ENCODE data around the gene TXNRD1. TPM values are rescaled to one million over a fixed set of nuclear protein-coding genes. Genes with fewer than 3 reads are reported as not detected.
"Not testable (repeated sequence)": the region's sequence is repeated elsewhere in the genome, so short reads cannot be mapped to it uniquely, and the experiment has no call there.

The TXNRD1 gene
- total RNA-seq, 1 experiment from 2014 or later: 259 TPM

DNA sequence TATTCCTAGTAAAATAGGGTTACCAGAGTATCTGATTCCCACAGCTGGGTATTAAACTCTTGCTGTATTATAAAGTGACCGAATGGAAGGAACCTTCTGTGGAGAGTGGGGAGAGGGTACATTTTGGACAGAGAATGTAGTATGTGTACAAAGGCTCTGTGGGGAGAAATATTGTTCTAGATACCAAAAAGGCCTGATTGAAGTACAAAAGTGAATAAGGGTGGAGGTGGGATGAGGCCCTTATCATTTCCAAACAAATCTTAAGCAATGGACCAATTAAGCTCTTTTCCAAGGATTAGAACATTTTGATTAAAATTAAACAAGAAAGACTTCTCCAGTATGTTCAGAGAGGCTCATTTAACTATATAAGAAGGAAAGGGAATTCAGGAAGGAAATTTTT is 108.3 kb downstream of the TXNRD1 start:
- DNase-seq (ENCODE audit: low spot score): no peak

DNA sequence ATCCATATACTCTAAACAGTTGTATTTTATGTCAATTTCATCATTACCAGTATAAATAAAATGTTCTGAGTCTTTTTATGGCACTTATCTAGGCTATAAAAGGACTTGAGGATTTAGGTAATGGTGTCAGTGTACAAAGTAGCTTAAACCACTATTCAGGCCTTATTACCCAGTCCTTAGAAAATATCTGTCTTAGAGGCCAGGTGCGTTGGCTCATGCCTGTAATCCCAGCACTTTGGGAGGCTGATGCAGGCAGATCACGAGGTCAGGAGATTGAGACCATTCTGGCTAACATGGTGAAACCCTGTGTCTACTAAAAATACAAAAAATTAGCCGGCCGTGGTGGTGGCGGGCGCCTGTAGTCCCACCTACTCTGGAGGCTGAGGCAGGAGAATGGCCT is 112.7 kb downstream of the TXNRD1 start:
- DNase-seq (ENCODE audit: low spot score): not testable (repeated sequence)

DNA sequence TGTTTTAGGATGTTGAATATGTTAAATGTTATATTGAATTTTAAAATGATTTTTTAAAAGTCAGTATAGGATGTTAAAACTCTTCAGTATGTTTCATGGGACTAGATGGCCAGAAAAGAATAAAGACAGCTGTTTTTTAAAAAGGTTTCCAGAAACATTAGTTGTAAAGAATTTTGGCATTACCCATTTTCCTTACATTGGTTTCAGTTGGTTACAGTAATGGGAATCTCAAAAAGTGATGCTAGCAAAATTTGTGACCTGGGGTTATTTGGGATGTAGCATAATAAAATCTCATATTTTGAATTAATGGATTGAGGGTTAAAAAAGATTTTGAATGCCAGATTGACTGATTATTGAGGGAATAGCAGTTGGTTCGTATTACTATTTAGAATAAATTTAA is 113.2 kb downstream of the TXNRD1 start:
- no peak for DNase-seq (ENCODE audit: low spot score)

DNA sequence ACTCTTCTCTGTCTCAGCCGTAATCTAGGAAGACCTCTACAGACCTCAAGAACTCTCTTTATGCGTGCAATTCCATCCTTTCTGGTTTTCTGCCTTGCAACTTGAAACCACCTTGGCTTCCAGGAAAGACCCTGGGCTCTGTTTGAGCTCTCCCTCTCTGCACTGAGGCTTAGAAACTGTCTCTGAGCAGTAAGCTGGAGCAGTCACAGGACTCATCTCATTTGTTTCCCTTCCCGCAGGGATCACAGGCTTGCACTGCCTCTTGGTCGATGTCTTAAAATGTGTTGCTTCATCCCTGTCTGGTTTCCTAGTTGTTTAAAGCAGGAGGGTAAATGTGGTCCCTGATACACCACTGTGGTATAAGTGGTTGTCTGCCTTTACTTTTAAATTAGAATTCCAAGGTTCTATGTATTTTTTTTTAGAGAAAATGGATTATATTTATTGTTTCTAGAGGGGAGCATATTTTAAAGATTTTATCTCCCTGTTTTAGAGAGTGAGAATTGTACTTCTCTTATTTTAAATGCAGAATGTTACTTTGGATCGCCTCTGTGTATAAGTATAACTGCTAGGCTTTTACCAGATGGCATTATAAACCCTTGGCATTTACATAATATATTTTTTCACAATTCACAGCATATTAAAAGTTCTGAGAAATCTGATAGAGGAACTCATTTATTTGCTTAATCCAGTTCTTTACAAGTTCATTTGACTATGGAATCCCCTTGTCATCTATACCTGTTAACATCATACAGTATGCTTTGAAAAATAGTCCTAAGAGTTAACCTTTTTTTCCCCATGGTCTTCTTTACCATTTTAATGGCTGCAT is 114.3 kb downstream of the TXNRD1 start:
- no peak for DNase-seq (ENCODE audit: low spot score)

GRCh38 chr12:104331376-104331775 is 115.8 kb downstream of the TXNRD1 start:
- no peak for DNase-seq (ENCODE audit: low spot score)

GRCh38 chr12:104332273-104332672 is 116.7 kb downstream of the TXNRD1 start:
- DNase-seq (ENCODE audit: low spot score): not testable (repeated sequence)

GRCh38 chr12:104333692-104334255 is 118.2 kb downstream of the TXNRD1 start:
- DNase-seq (ENCODE audit: low spot score): no peak

- no peak for DNase-seq (ENCODE audit: low spot score)
These were observed 119.0 kb downstream of the TXNRD1 start for GRCh38 chr12:104334581-104334980.

GRCh38 chr12:104336115-104336514 is 120.5 kb downstream of the TXNRD1 start:
- no peak for DNase-seq (ENCODE audit: low spot score)

GRCh38 chr12:104337030-104337558 is 121.5 kb downstream of the TXNRD1 start:
- DNase-seq (ENCODE audit: low spot score): no peak

- no peak for DNase-seq (ENCODE audit: low spot score)
These were observed 124.1 kb downstream of the TXNRD1 start for GRCh38 chr12:104339663-104340062.

DNA sequence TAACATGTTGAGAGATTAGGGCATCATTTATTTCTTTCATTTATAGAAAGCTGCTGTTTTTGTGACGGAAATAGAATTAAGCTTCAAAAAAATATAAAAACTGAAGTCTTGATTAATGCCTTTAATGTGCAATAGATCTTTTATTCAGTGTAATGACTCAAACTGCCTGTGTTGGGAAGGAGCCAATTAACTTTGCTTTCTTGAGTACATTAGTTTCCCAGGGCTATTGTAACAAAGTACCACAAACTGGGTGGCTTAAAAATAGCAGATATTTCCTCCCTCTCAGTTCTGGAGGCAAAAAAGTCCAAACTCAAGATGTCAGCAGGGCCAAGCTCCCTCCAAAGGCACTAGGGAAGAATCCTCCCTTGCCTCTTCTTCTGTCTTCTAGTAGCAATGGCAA is 124.6 kb downstream of the TXNRD1 start:
- DNase-seq (ENCODE audit: low spot score): no peak

DNA sequence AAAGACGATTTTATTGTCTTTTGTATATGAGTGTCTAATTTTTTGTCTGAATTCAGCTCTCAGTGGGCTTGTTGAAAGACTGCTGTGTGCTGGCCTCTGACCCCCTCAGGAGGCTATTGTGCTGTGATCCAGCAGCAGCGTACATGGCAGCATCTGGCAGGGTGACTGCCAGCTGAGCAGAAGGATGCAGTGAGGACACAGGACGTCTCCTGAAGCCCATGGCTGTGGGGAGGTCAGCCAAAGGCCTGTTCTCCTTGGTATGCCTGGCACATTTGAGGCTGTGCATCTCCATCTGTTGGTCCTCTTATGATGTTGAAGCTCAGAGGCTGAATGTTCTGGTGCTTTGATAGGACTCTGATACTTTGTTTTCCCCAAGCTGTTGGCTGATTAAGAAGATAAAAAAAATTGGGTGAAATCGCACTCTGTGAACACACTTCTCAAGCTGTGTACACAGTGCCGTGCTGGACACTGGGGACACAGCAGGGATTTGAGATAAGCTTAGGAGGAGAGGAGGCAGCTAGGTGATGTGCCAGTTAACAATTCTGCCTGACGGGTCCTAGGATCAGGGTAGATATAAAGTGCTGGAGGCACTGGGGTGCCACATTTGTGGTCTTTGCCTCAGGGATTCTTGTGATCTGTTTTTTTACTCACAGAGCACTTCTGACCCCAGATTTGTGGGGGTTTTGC is 125.5 kb downstream of the TXNRD1 start:
- no peak for DNase-seq (ENCODE audit: low spot score)

DNA sequence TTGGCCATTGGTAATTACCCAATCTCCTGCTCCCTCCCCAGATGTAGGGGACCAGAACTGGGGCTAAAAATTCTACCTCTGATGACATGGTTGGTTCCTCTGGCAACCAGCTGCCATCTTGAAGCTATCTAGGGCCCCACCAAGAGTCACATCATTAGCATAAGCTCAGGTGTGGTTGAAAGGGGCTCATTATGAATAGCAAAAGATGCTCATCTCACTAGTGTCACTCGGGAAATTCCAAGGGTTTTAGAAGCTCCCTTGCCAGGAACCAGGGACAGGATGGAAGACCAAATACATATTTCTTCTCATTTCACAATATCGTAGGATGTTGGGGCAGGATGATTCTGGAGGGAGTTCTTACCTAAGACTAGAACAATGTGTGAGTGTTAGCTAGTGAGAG is 126.6 kb downstream of the TXNRD1 start:
- no peak for DNase-seq (ENCODE audit: low spot score)

- no peak for DNase-seq (ENCODE audit: low spot score)
These were observed 127.2 kb downstream of the TXNRD1 start for GRCh38 chr12:104342635-104343249.

DNA sequence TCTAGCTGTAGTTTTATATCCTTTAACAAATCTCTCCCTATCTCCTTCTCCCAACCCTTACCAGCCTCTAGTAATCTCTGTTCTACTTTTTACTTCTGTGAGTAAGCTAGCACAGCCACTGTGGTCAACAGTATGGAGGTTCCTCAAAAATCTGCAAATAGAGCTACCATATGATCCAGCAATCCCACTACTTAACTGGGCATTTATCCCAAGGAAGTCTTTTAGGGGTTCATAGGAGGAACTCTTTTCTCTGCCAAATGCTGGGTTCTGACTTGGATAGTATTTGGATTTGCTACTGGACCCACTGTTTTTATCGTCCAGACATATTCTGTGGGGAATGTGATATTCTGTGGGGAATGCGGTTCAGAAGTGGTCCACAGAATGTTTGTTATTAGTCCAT is 129.1 kb downstream of the TXNRD1 start:
- no peak for DNase-seq (ENCODE audit: low spot score)

DNA sequence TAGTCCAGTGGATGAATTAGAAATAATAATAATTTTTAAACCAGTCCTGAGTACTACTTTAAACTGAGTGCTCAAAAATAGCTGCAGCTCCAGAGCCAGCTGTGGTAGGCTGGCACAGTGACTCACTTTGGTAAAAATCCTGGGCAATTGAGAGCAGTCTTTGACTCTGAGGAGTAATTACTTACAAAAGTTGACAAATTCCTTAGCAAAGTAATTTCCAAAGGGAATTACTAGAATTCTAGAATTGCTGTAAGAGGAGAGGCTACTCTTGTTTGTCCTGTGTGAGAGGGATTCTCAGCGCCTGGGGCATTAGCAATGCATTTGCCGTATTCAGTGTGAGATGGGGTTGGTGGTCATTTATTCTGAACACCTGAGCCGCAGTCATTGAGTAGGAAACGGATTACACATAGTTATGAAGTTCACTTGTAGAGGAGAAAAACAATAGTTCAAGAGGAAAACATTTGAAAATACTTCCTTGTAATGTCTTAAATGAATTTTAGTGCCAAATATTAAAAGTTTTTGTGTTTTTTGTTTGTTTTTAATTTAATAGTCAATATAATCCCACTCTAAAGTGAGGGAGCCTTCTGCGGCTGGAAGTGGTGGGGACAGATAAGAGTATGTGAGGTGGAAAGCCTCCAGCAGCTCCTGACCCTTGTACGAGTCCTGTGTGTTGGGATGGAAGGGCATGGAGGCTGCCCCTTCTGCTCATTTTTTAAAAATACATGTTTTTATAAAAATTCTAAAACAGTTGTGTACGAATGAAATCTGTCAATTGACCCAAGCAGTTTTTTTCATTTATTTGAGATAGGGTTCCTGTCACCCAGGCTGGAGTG is 129.9 kb downstream of the TXNRD1 start:
- no peak for DNase-seq (ENCODE audit: low spot score)

DNA sequence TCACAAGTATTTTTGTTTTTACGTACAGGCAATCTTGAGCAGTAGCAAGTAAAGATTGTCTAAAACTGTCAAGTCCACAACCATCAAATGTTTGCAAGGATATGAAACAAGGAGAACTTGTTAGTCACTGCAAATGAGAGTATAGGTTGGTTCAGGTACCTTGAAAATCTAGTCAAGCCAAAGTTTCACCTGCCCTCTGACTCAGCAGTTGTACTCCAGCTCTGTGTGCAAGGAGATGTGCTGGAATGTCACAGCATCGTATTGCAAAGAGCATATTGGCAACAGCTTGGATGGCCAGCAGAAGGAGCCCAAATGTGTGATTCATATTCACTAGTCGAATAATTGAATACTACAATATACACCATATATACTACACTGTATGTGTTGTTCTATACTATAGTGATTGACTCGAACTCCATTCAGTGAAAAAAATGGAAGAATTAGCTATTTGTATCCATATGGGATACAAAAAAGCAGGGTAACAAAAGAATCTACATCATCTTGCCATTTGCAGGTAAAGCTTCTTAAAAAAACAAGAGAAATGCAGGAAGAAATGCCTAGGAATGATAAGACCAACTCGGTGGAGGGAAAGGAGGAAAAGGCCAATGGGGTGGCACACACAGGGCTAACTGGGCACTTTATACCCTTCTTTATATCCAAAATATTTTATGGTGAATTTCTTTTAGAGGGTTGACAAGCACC is 131.9 kb downstream of the TXNRD1 start:
- no peak for DNase-seq (ENCODE audit: low spot score)

DNA sequence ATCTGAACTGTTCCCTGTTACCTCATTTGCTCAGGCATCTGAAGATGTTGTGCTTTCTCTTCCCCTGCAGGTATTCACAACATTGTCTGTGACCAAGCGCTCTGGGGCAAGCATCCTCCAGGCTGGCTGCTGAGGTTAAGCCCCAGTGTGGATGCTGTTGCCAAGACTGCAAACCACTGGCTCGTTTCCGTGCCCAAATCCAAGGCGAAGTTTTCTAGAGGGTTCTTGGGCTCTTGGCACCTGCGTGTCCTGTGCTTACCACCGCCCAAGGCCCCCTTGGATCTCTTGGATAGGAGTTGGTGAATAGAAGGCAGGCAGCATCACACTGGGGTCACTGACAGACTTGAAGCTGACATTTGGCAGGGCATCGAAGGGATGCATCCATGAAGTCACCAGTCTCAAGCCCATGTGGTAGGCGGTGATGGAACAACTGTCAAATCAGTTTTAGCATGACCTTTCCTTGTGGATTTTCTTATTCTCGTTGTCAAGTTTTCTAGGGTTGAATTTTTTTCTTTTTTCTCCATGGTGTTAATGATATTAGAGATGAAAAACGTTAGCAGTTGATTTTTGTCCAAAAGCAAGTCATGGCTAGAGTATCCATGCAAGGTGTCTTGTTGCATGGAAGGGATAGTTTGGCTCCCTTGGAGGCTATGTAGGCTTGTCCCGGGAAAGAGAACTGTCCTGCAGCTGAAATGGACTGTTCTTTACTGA is 132.9 kb downstream of the TXNRD1 start:
- no peak for DNase-seq (ENCODE audit: low spot score)

GRCh38 chr12:104348994-104349494 is 133.5 kb downstream of the TXNRD1 start:
- no peak for DNase-seq (ENCODE audit: low spot score)

Measured in HT-29 (cell line).